SK-N-SH (cell line): ENCODE data around the gene GDPD4.

Experiments used
- NRF1 ChIP-seq: IDR thresholded peaks from 2 replicates; pipeline ENCODE4 v1.6.1; 2012; ENCODE audit warnings: low read depth, mild to moderate bottlenecking, low read length
- RCOR1 ChIP-seq: fragments of 150-350 bp; IDR thresholded peaks from 2 replicates; pipeline ENCODE4 v1.6.1; 2017; ENCODE audit warnings: antibody characterized with exemption, low read length
- SMC3 ChIP-seq: IDR thresholded peaks from 2 replicates; pipeline ENCODE4 v1.6.1; 2012; ENCODE audit warnings: low read depth, low read length, improper control_type of control experiment
- TAF1 ChIP-seq: IDR thresholded peaks from 2 replicates; pipeline ENCODE4 v1.6.1; 2012; ENCODE audit warnings: low read depth, mild to moderate bottlenecking, low read length, moderate library complexity, borderline replicate concordance
- TF ChIP-seq, protein P1 (sequence below): IDR thresholded peaks from 2 replicates; pipeline ENCODE4 v1.4.0; 2012; ENCODE audit warnings: low read depth
- TF ChIP-seq, protein P2 (sequence below): fragments of 200-600 bp; sonication (generic); IDR thresholded peaks from 2 replicates; pipeline ENCODE4 v1.6.1; 2017; ENCODE audit warnings: antibody characterized with exemption, mild to moderate bottlenecking, moderate library complexity
- TF ChIP-seq, protein P3 (sequence below): IDR thresholded peaks from 2 replicates; pipeline ENCODE4 v1.4.0; 2012; ENCODE audit warnings: low read depth, borderline replicate concordance
- TF ChIP-seq, protein P4 (sequence below): IDR thresholded peaks from 2 replicates; pipeline ENCODE4; 2012

DNA sequence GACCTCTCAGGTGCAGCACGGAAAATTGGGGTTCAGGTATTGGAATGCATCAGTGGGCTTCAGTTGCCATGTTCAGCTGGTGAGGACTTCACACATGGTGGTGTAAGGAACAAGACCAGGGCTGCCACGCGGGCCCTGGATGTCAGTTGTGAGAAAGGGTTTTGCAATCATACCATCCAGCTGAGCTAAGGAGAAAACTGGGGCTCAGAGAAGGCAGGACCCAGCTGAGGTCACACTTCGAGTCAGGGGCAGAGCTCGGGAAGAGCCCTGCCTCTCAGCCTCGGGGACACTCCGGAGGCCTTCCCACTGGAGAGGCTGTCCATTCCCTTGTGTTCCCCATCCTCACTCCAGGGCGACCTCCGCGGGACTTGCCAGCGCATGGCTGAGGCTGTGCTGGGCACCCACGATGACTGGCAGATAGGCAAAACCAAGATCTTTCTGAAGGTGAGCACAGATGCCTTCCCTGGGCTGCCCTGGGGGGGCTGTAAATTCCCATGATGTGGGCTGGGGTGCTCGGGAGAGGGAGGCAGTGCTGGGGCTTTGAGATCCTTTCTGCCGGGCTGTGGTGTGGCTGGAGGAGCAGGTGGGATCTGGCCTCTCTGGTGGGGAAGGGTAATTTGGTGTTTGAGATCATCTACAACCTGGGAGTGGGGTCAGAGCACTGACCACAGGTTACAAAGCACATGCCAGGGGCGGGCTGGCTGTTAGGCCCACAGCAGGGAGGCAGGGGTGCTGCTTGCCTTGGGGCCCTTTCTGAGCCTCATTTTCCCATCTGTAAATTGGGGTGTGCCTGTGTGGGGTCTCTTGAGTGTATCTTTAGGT is 126.3 kb downstream of the GDPD4 start:
- TF ChIP-seq TAF1 = no peak
- no peak for TF ChIP-seq SMC3
- TF ChIP-seq, protein P1, sequence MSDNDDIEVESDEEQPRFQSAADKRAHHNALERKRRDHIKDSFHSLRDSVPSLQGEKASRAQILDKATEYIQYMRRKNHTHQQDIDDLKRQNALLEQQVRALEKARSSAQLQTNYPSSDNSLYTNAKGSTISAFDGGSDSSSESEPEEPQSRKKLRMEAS = no peak
- TF ChIP-seq, protein P2, sequence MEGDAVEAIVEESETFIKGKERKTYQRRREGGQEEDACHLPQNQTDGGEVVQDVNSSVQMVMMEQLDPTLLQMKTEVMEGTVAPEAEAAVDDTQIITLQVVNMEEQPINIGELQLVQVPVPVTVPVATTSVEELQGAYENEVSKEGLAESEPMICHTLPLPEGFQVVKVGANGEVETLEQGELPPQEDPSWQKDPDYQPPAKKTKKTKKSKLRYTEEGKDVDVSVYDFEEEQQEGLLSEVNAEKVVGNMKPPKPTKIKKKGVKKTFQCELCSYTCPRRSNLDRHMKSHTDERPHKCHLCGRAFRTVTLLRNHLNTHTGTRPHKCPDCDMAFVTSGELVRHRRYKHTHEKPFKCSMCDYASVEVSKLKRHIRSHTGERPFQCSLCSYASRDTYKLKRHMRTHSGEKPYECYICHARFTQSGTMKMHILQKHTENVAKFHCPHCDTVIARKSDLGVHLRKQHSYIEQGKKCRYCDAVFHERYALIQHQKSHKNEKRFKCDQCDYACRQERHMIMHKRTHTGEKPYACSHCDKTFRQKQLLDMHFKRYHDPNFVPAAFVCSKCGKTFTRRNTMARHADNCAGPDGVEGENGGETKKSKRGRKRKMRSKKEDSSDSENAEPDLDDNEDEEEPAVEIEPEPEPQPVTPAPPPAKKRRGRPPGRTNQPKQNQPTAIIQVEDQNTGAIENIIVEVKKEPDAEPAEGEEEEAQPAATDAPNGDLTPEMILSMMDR = no peak
- TF ChIP-seq, protein P3, sequence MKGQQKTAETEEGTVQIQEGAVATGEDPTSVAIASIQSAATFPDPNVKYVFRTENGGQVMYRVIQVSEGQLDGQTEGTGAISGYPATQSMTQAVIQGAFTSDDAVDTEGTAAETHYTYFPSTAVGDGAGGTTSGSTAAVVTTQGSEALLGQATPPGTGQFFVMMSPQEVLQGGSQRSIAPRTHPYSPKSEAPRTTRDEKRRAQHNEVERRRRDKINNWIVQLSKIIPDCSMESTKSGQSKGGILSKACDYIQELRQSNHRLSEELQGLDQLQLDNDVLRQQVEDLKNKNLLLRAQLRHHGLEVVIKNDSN = no peak
- TF ChIP-seq NRF1 = no peak
- TF ChIP-seq, protein P4, sequence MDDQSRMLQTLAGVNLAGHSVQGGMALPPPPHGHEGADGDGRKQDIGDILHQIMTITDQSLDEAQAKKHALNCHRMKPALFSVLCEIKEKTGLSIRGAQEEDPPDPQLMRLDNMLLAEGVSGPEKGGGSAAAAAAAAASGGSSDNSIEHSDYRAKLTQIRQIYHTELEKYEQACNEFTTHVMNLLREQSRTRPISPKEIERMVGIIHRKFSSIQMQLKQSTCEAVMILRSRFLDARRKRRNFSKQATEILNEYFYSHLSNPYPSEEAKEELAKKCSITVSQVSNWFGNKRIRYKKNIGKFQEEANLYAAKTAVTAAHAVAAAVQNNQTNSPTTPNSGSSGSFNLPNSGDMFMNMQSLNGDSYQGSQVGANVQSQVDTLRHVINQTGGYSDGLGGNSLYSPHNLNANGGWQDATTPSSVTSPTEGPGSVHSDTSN = no peak
- no peak for TF ChIP-seq RCOR1
